ENCODE measurements around the gene HOXD13.

DNA sequence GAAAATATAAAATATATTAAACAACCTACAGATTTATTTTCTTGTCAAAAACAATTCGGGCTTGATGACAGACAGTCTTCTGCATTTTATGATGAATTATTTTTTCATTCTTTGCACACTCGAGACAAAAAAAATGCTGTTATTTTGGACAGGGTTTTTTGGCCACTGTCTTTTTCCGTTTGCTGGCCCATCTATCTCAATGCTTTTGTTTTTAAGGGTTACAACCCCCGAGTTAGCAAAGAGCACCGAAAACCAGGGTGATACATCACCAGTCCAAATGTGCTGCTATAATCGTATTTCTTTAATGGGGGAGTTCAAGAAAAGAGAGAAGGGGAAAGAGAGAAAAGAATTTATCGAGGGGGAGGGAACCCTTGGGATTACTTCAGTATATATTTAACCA is 16.5 kb upstream of the HOXD13 start:
- no peak for TF ChIP-seq EZH2phosphoT487 (IDR thresholded peaks at IDR 0.05; ENCODE audit: borderline replicate concordance, low read depth, low read length)
- TF ChIP-seq, protein P1, sequence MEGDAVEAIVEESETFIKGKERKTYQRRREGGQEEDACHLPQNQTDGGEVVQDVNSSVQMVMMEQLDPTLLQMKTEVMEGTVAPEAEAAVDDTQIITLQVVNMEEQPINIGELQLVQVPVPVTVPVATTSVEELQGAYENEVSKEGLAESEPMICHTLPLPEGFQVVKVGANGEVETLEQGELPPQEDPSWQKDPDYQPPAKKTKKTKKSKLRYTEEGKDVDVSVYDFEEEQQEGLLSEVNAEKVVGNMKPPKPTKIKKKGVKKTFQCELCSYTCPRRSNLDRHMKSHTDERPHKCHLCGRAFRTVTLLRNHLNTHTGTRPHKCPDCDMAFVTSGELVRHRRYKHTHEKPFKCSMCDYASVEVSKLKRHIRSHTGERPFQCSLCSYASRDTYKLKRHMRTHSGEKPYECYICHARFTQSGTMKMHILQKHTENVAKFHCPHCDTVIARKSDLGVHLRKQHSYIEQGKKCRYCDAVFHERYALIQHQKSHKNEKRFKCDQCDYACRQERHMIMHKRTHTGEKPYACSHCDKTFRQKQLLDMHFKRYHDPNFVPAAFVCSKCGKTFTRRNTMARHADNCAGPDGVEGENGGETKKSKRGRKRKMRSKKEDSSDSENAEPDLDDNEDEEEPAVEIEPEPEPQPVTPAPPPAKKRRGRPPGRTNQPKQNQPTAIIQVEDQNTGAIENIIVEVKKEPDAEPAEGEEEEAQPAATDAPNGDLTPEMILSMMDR (conservative IDR thresholded peaks at IDR 0.05; ENCODE audit: low read length) = no peak
